HG03064 (cell line): ENCODE results near the gene LIPI.
"Not testable (repeated sequence)": the region's sequence is repeated elsewhere in the genome, so short reads cannot be mapped to it uniquely, and the experiment has no call there.

Experiments used
- ATAC-seq: cut with Tn5 transposase; IDR thresholded peaks from one replicate; pipeline ENCODE4 v1.9.1; 2021; ENCODE audit warnings: low read depth; ENCODE audit not compliant: unreplicated experiment

Gene LIPI

GRCh38 chr21:14120091-14120734, 90.5 kb downstream of the LIPI start:
- peak; percentile 53 for ATAC-seq

- ATAC-seq = no peak
These were observed 91.7 kb downstream of the LIPI start for GRCh38 chr21:14119038-14119437.

GRCh38 chr21:14116080-14116481, 94.7 kb downstream of the LIPI start:
- ATAC-seq = peak; percentile 74

GRCh38 chr21:14115646-14116045, 95.1 kb downstream of the LIPI start:
- ATAC-seq = peak; percentile 5

GRCh38 chr21:14114251-14114650, 96.5 kb downstream of the LIPI start:
- no peak for ATAC-seq

GRCh38 chr21:14104564-14104963, 106.2 kb downstream of the LIPI start:
- ATAC-seq = not testable (repeated sequence)

- ATAC-seq = no peak
These were observed 111.2 kb downstream of the LIPI start for GRCh38 chr21:14099570-14099969.

GRCh38 chr21:14097881-14098499, 112.8 kb downstream of the LIPI start:
- ATAC-seq = no peak

GRCh38 chr21:14096577-14096976, 114.2 kb downstream of the LIPI start:
- ATAC-seq = no peak

- no peak for ATAC-seq
These were observed 114.6 kb downstream of the LIPI start for GRCh38 chr21:14096172-14096571.

GRCh38 chr21:14095056-14095455, 115.7 kb downstream of the LIPI start:
- ATAC-seq = no peak

GRCh38 chr21:14092834-14093560, 117.8 kb downstream of the LIPI start:
- no peak for ATAC-seq

- not testable (repeated sequence) for ATAC-seq
These were observed 120.6 kb downstream of the LIPI start for GRCh38 chr21:14090184-14090583.

GRCh38 chr21:14088391-14088790, 122.4 kb downstream of the LIPI start:
- ATAC-seq = no peak

GRCh38 chr21:14086553-14086952, 124.2 kb downstream of the LIPI start:
- no peak for ATAC-seq

GRCh38 chr21:14084701-14085100, 126.1 kb downstream of the LIPI start:
- no peak for ATAC-seq

- no peak for ATAC-seq
These were observed 126.7 kb downstream of the LIPI start for GRCh38 chr21:14084068-14084501.

GRCh38 chr21:14080764-14081096, 130.0 kb downstream of the LIPI start:
- no peak for ATAC-seq

GRCh38 chr21:14080040-14080763, 130.6 kb downstream of the LIPI start:
- no peak for ATAC-seq

- no peak for ATAC-seq
These were observed 131.9 kb downstream of the LIPI start for GRCh38 chr21:14078746-14079375.
